ENCODE data around the gene TMEM37. TPM values are rescaled to one million over a fixed set of nuclear protein-coding genes. Genes with fewer than 3 reads are reported as not detected.

Gene TMEM37
- total and polyA plus RNA-seq, 9 of the 15 experiments (the other 6 are each of a cell fraction or from before 2014, with no cell fraction given): 0.03 to 0.64 (median 0.31) TPM; not detected in 1

DNA sequence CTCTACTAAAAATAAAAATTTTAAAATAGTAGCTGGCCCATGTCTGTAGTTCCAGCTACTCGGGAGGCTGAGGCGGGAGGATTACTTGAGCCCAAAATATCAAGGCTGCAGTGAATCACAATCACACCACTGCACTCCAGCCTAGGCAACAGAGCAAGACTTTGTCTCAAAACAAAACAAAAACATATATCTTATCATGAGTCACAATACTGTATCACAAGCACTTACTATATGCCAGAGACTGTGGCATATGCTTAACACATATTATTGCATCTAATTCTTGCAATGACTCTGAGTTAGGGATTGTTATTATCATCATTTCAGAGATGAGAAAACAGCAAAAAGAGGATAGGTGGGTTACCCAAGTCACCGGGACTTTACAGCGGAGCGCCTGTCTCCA is 29.5 kb upstream of the TMEM37 start:
- peaks cover 10 to 60% of the 10 kb centered on the region in 2 experiments for H3K27me3 ChIP-seq (ENCODE audit: control insufficient read depth in 2 of 2, insufficient read depth in 2 of 2, low read length in 2 of 2)
- H4K20me1 ChIP-seq (replicated peaks; ENCODE audit: control insufficient read depth, insufficient read depth, low read length): no peaks in the 10 kb centered on the region
- H3K79me2 ChIP-seq (ENCODE audit: control insufficient read depth, insufficient read depth, low read length): no peaks in the 10 kb centered on the region
- in situ Hi-C loops (cut with MboI) (loop anchor here (10.0 kb wide), 1 partner anchor 263 kb away; no protein-coding TSS in a partner anchor), intact Hi-C loops (cut with micrococcal nuclease) (loop anchor here (5.0 kb wide), 1 partner anchor 90 kb away; no protein-coding TSS in a partner anchor)
- ATAC-seq (no peak), FAIRE-seq (no peak), DNase-seq (ENCODE audit: extremely low read depth in 1 of 4, low spot score in 3 of 4) (no peak)
- H2AFZ ChIP-seq (ENCODE audit: low read depth, low read length): no peak overlapping the region
- H3K4me2 ChIP-seq (ENCODE audit: insufficient read depth, low read length): no peak overlapping the region
- no peak overlapping the region for H3K27ac ChIP-seq (ENCODE audit: extremely low read depth, low read depth, low read length)
- CTCF ChIA-PET (ENCODE audit: low intra/inter-chr PET ratio): no interaction called here
- POLR2A ChIA-PET: no interaction called here
- H3K36me3 ChIP-seq (ENCODE audit: control insufficient read depth, insufficient read depth, low read length): no peaks in the 10 kb centered on the region
- H3K4me3 ChIP-seq: no peak overlapping the region
- H3K4me1 ChIP-seq (replicated peaks in 1 of 2; ENCODE audit: control insufficient read depth in 2 of 2, insufficient read depth in 2 of 2, low read length in 2 of 2): no peaks in the 10 kb centered on the region; a peak in 1 of 5 replicates
- no TSS peak for BruUV-seq (replicated peaks)
- no peaks in the 10 kb centered on the region for H3K9me1 ChIP-seq (ENCODE audit: control insufficient read depth, insufficient read depth, low read length)
- H3K9ac ChIP-seq (ENCODE audit: insufficient read depth in 1 of 2, low read depth in 2 of 2, low read length in 2 of 2): no peak overlapping the region
- no peaks in the 10 kb centered on the region for H3K9me3 ChIP-seq (replicated peaks; ENCODE audit: control insufficient read depth, insufficient read depth, low read depth, low read length)
- WGBS (ENCODE audit: insufficient coverage, low coverage, missing lambda C conversion rate): 21% methylated on average over 5 of the region's 5 CpGs
- TF ChIP-seq, protein P1, sequence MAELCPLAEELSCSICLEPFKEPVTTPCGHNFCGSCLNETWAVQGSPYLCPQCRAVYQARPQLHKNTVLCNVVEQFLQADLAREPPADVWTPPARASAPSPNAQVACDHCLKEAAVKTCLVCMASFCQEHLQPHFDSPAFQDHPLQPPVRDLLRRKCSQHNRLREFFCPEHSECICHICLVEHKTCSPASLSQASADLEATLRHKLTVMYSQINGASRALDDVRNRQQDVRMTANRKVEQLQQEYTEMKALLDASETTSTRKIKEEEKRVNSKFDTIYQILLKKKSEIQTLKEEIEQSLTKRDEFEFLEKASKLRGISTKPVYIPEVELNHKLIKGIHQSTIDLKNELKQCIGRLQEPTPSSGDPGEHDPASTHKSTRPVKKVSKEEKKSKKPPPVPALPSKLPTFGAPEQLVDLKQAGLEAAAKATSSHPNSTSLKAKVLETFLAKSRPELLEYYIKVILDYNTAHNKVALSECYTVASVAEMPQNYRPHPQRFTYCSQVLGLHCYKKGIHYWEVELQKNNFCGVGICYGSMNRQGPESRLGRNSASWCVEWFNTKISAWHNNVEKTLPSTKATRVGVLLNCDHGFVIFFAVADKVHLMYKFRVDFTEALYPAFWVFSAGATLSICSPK (IDR thresholded peaks at IDR 0.05; ENCODE audit: borderline replicate concordance): no peak
- TF ChIP-seq POLR2B (IDR thresholded peaks at IDR 0.05; ENCODE audit: low read depth, partially characterized antibody) (no peak), MAFK (IDR thresholded peaks at IDR 0.05; ENCODE audit: low read length) (no peak), XRCC3 (IDR thresholded peaks at IDR 0.05) (no peak), ZNF347 (CRISPR knock-in tag; IDR thresholded peaks at IDR 0.05; ENCODE audit: low read depth) (no peak), HDAC8 (tag; IDR thresholded peaks at IDR 0.05) (no peak), KLF6 (CRISPR knock-in tag; IDR thresholded peaks at IDR 0.05; ENCODE audit: borderline replicate concordance) (no peak), SIRT6 (IDR thresholded peaks at IDR 0.05; ENCODE audit: low read depth, low read length) (no peak), ZNF140 (CRISPR knock-in tag; IDR thresholded peaks at IDR 0.05) (no peak), SAFB2 (IDR thresholded peaks at IDR 0.05; ENCODE audit: borderline replicate concordance, low read depth, low read length, severe bottlenecking) (no peak), CCAR2 (IDR thresholded peaks at IDR 0.05; ENCODE audit: low read depth, low read length) (no peak), CBX8 (IDR thresholded peaks at IDR 0.05; ENCODE audit: borderline replicate concordance, extremely low read depth, low read depth, low read length, poor library complexity, severe bottlenecking) (no peak)
- TF ChIP-seq, protein P2, sequence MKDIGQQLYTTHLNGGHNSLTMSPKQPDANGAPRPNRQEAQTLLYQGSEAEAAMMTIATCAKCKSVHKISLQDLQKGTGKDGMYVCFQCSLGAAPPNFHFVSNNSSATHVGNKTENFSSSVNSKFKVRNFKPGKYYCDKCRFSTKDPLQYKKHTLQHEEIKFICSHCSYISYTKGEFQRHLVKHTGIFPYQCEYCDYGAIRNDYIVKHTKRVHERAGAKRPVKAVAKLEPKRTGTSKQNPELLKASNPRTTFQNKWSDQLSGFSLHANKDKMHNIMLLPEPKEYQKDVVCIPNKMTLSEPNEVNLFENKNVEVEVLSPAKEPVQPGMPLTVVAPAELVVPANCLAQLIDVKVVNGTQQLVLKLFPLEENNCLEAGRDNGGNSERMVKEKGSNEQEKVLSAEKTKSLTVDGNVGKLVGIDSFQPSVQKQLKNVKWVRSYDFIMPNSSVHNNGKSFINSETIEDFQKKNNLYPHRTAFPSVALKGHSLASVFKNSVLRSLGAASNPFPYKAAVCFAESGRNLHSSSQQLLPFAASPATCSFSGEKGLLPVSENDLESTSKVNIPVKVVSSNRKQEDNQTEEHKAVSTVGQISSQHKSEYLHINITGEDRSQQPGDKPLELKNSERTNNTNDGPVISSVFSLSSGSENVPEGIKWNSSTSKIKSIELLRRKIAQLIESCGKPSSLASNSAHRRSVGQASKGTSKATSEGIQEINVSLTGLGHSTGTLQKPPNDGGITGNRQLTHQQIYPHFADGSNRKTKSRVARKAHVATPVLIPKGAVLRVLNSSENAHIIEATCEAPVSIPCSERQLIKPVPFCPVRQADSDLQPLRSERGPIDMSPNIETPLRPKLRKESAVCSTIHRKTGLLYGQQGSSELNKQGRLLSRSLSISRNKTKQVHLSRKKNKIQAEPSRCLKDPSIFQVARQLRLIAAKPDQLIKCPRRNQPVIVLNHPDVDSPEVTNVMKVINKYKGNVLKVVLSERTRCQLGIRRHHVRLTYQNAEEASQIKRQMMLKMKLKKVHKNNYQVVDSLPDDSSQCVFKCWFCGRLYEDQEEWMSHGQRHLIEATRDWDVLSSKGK (CRISPR knock-in tag; IDR thresholded peaks at IDR 0.05): no peak

All from K562 (cell line).